HG03575 (cell line): Measurements from ENCODE around the gene ING2.
"Not testable (repeated sequence)": the region's sequence is repeated elsewhere in the genome, so short reads cannot be mapped to it uniquely, and the experiment has no call there.

Experiments
- ATAC-seq: cut with Tn5 transposase; IDR thresholded peaks from one replicate; pipeline ENCODE4 v1.9.1; 2021; ENCODE audit not compliant: unreplicated experiment, insufficient number of reproducible peaks, low FRiP score; ENCODE audit errors: extremely low read depth

ING2 gene

GRCh38 chr4:183504930-183505610, at the start of gene ING2:
ING2 (plus strand) TSS chr4:183505058; CDS start chr4:183505196, 138 bp downstream.
- peak; percentile 19 for ATAC-seq

- ATAC-seq, result no peak
These were observed 49.2 kb upstream of the ING2 start for GRCh38 chr4:183455431-183456195.

- ATAC-seq, result no peak
These were observed 46.9 kb upstream of the ING2 start for GRCh38 chr4:183458005-183458404.

- not testable (repeated sequence) for ATAC-seq
These were observed 40.8 kb upstream of the ING2 start for GRCh38 chr4:183463903-183464619.

- not testable (repeated sequence) for ATAC-seq
These were observed 39.0 kb upstream of the ING2 start for GRCh38 chr4:183465879-183466278.

- no peak for ATAC-seq
These were observed 37.6 kb upstream of the ING2 start for GRCh38 chr4:183467246-183467645.

GRCh38 chr4:183468210-183469095, 36.4 kb upstream of the ING2 start:
- ATAC-seq, result no peak

- ATAC-seq, result no peak
These were observed 35.6 kb upstream of the ING2 start for GRCh38 chr4:183469285-183469684.

GRCh38 chr4:183469936-183470335, 34.9 kb upstream of the ING2 start:
- ATAC-seq, result no peak

GRCh38 chr4:183470821-183471220, 34.0 kb upstream of the ING2 start:
- ATAC-seq, result no peak

- no peak for ATAC-seq
These were observed 32.7 kb upstream of the ING2 start for GRCh38 chr4:183471946-183472708.

- ATAC-seq, result no peak
These were observed 26.7 kb upstream of the ING2 start for GRCh38 chr4:183478123-183478522.

- no peak for ATAC-seq
These were observed 25.9 kb upstream of the ING2 start for GRCh38 chr4:183478926-183479325.

GRCh38 chr4:183482515-183483095, 22.3 kb upstream of the ING2 start:
- ATAC-seq, result not testable (repeated sequence)

- ATAC-seq, result no peak
These were observed 20.9 kb upstream of the ING2 start for GRCh38 chr4:183483997-183484396.

GRCh38 chr4:183485411-183486160, 19.3 kb upstream of the ING2 start:
- ATAC-seq, result no peak

- no peak for ATAC-seq
These were observed 12.1 kb upstream of the ING2 start for GRCh38 chr4:183492791-183493222.
